ENCODE data around the gene VPS13D.

Gene VPS13D

GRCh38 chr1:12353981-12354380 is 124.2 kb downstream of the VPS13D start:
- Histone ChIP-seq H3K9ac (ENCODE audit: low read depth, low read length) (no peak overlapping the region), H3K36me3 (ENCODE audit: insufficient read depth, low read length) (peaks cover 9% of the 10 kb centered on the region), H3K4me1 (ENCODE audit: insufficient read depth, low read length) (peaks cover 9% of the 10 kb centered on the region), H3K9me3 (ENCODE audit: control insufficient read depth, insufficient read depth, low read length) (no peaks in the 10 kb centered on the region)

DNA sequence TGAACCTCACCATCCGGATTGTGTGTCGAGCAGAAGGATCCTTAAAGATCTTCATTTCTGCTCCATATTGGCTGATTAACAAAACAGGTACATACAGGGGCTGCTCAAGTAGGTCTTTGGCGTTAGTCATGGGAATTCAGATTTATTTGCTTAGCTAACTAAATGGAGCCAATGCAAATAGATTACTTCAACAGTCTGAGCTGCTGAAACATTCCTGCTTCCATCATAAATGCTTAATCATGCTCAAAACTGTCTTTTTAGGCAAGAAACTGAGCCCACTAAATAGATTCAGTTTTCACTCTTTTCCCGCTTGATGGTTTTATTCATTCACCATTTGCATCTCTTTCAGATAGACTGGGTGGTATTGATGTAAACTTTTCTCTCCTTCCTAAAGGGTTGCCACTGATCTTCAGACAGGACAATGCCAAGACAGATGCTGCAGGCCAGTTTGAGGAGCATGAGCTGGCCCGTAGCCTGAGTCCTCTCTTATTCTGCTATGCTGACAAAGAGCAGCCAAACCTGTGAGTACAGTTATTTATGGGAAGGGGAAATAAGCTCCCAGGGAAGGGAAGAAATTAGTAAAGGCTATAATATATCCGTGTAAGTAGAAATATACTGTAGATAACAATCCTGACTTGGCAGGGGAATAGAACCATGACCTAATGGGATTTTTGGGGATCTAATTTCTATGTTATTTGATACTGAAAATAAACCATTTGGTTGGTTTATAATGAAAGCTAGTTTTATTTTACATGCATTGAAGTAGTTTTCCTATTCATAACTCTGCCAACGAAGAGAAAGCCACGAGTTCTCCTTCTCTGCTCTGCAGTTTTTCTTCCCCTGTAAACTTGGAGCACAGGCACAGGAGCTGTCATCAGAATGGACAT is 126.4 kb downstream of the VPS13D start:
- Histone ChIP-seq H3K4me1 (ENCODE audit: insufficient read depth, low read length) (peaks cover 11% of the 10 kb centered on the region), H3K9me3 (ENCODE audit: control insufficient read depth, insufficient read depth, low read length) (no peaks in the 10 kb centered on the region), H3K9ac (ENCODE audit: low read depth, low read length) (no peak overlapping the region), H3K36me3 (ENCODE audit: insufficient read depth, low read length) (peaks cover 5% of the 10 kb centered on the region)

- Histone ChIP-seq H3K4me1 (ENCODE audit: insufficient read depth, low read length) (peaks cover 11% of the 10 kb centered on the region), H3K9ac (ENCODE audit: low read depth, low read length) (no peak overlapping the region), H3K36me3 (ENCODE audit: insufficient read depth, low read length) (peaks cover 10% of the 10 kb centered on the region), H3K9me3 (ENCODE audit: control insufficient read depth, insufficient read depth, low read length) (no peaks in the 10 kb centered on the region)
Observed at GRCh38 chr1:12358499-12358898, 128.7 kb downstream of the VPS13D start.

DNA sequence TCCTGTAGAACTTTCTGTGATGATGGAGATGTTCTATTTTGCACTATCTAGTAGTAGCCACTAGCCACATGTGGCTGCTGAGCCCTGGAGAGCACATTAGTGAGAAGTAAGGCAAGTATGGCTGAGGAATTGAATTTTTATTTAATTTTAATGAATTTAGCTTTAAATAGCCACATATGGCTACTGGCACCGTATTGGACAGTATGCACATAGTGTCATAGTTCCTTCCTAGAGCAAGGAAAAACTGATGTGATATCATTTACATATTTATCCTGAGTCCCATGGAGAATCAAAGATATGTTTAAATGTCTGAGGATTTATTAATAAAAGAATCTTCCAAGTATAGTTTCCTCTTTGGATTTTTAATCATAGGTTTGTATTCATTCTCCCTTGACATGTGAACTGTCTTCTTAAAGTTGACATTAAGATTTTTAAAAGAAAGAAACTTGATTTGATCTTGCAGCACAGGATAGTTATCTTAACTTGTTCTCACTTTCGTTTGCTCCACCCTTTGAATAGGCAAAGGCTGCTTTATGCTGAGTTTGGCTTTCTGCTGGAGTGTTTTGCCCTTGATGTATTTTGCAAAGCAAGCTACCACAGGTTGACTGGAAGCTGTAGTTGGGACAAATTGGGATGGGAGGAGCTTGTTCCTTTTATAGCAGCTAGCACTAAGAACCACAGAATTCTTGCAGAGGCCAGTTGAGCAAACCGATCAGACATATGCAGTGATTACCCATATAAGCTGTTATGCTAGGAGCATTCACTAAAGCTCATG is 129.7 kb downstream of the VPS13D start:
- peaks cover 10% of the 10 kb centered on the region for H3K36me3 ChIP-seq (ENCODE audit: insufficient read depth, low read length)
- peaks cover 11% of the 10 kb centered on the region for H3K4me1 ChIP-seq (ENCODE audit: insufficient read depth, low read length)
- H3K9ac ChIP-seq (ENCODE audit: low read depth, low read length) = no peak overlapping the region
- H3K9me3 ChIP-seq (ENCODE audit: control insufficient read depth, insufficient read depth, low read length) = no peaks in the 10 kb centered on the region

- Histone ChIP-seq H3K4me1 (ENCODE audit: insufficient read depth, low read length) (no peaks in the 10 kb centered on the region), H3K36me3 (ENCODE audit: insufficient read depth, low read length) (no peaks in the 10 kb centered on the region), H3K9me3 (ENCODE audit: control insufficient read depth, insufficient read depth, low read length) (no peaks in the 10 kb centered on the region), H3K9ac (ENCODE audit: low read depth, low read length) (no peak overlapping the region)
Observed at GRCh38 chr1:12368646-12369045, 138.8 kb downstream of the VPS13D start.

DNA sequence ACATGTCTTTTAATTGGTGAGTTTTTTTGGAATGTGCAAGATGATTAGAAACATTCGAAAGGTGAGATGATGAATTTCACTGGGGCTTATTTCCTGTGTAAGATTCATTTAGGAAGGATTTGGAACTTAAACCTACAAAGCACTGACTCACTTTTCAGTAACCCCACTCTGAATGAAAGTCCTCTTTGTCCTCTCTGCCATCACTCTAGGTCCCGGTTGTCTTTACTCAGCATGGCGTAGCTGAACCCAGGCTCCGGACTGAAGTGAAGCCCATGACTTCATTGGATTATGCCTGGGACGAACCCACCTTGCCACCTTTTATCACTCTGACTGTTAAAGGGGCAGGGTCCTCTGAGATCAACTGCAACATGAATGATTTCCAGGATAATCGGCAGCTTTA is 139.4 kb downstream of the VPS13D start:
- Histone ChIP-seq H3K9ac (ENCODE audit: low read depth, low read length) (no peak overlapping the region), H3K36me3 (ENCODE audit: insufficient read depth, low read length) (no peaks in the 10 kb centered on the region), H3K9me3 (ENCODE audit: control insufficient read depth, insufficient read depth, low read length) (no peaks in the 10 kb centered on the region), H3K4me1 (ENCODE audit: insufficient read depth, low read length) (no peaks in the 10 kb centered on the region)

DNA sequence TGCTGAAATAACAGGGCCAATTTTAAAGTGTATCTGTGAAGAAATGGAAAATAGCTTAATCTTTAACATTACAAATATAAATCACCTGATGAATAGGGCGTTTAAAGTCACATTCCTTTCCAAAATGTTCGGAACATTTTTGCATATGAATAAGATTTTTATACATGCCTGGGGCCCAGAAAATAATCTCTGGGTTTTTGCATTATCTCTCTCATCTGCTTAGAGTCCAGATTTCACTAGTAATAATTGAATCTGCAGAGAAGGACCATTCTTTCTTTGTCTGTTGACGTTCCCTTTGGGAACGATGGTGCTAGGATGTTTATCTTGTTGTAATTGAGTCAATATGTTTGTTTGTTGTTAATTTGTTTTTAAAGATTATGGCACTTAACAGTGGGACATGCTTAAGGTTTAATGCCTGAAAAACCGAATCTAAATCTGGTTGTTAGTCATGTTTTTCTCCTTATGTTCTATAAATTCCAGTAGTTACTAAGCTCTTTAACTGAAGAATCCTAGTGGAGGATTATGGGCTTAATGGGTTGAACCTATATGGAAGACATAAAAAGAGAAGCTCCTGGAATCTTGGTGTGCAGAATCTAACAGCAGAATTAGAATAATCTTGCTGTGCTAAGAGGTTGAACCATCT is 140.6 kb downstream of the VPS13D start:
- Histone ChIP-seq H3K9me3 (ENCODE audit: control insufficient read depth, insufficient read depth, low read length) (no peaks in the 10 kb centered on the region), H3K4me1 (ENCODE audit: insufficient read depth, low read length) (no peaks in the 10 kb centered on the region), H3K36me3 (ENCODE audit: insufficient read depth, low read length) (no peaks in the 10 kb centered on the region), H3K9ac (ENCODE audit: low read depth, low read length) (no peak overlapping the region)

DNA sequence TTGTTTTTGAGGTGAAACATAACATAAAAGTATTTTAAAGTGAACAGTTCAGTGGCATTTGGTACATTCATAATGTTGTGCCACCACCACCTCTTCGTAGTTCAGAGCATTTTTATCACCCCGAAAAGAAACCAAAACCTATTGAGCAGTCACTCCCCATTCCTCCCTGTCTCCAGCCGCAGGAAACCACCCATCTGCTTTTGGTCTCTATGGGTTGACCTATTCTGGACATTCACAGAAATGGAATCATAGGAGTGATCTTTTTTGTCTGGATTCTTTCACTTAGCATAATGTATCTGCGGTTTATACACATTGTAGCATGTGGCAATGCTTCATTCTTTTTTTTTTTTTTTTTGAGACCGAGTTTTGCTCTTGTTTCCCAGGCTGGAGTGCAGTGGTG is 141.2 kb downstream of the VPS13D start:
- no peak overlapping the region for H3K9ac ChIP-seq (ENCODE audit: low read depth, low read length)
- H3K9me3 ChIP-seq (ENCODE audit: control insufficient read depth, insufficient read depth, low read length) = no peaks in the 10 kb centered on the region
- H3K36me3 ChIP-seq (ENCODE audit: insufficient read depth, low read length) = no peaks in the 10 kb centered on the region

DNA sequence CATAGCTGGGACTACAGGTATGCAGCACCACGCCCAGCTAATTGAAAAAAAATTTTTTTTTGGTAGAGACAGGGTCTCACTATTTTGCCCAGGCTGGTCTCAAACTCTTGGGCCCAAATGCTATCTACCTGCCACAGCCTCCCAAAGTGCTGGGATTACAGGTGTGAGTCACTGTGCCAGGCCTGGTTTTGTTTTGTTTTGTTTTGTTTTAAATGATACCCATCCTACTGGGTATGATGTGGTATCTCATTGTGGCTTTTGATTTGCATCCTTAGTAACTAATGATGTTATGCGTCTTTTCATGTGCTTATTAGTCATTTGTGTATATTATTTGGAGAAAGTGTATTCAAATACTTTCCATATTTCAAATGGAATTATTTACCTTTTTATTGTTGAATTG is 142.3 kb downstream of the VPS13D start:
- H3K9ac ChIP-seq (ENCODE audit: low read depth, low read length) = no peak overlapping the region
- H3K4me1 ChIP-seq (ENCODE audit: insufficient read depth, low read length) = no peaks in the 10 kb centered on the region
- no peaks in the 10 kb centered on the region for H3K36me3 ChIP-seq (ENCODE audit: insufficient read depth, low read length)
- no peaks in the 10 kb centered on the region for H3K9me3 ChIP-seq (ENCODE audit: control insufficient read depth, insufficient read depth, low read length)

More for the DNA sequence above, 141.2 kb downstream of the VPS13D start:
- no peaks in the 10 kb centered on the region for H3K4me1 ChIP-seq (ENCODE audit: insufficient read depth, low read length)

DNA sequence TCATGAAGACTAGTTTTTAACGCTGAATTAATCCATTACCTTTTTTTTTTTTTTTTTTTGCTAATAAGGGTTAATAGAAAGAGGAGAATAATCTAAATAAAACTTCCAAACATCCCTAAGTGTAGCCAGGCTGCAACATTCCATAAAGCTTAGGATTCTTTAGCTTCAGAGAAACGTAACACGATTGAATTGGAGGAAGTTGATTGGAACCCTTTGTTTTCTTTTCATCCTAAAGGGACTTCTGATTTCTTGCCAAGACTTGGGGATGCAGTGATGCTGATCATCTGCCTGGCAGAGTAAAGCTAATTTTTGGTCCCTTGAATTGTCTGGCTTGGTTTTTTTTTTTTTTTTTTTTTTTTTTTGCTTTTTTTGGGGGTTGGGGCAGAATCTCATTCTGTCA is 142.9 kb downstream of the VPS13D start:
- H3K9me3 ChIP-seq (ENCODE audit: control insufficient read depth, insufficient read depth, low read length) = no peaks in the 10 kb centered on the region
- no peaks in the 10 kb centered on the region for H3K36me3 ChIP-seq (ENCODE audit: insufficient read depth, low read length)
- H3K9ac ChIP-seq (ENCODE audit: low read depth, low read length) = no peak overlapping the region
- no peaks in the 10 kb centered on the region for H3K4me1 ChIP-seq (ENCODE audit: insufficient read depth, low read length)

GRCh38 chr1:12375133-12375829 is 145.5 kb downstream of the VPS13D start:
- H3K9me3 ChIP-seq (ENCODE audit: control insufficient read depth, insufficient read depth, low read length) = no peaks in the 10 kb centered on the region
- no peaks in the 10 kb centered on the region for H3K36me3 ChIP-seq (ENCODE audit: insufficient read depth, low read length)
- H3K4me1 ChIP-seq (ENCODE audit: insufficient read depth, low read length) = no peaks in the 10 kb centered on the region
- no peak overlapping the region for H3K9ac ChIP-seq (ENCODE audit: low read depth, low read length)

GRCh38 chr1:12376236-12377045 is 146.6 kb downstream of the VPS13D start:
- Histone ChIP-seq H3K9me3 (ENCODE audit: control insufficient read depth, insufficient read depth, low read length) (no peaks in the 10 kb centered on the region), H3K4me1 (ENCODE audit: insufficient read depth, low read length) (no peaks in the 10 kb centered on the region), H3K36me3 (ENCODE audit: insufficient read depth, low read length) (no peaks in the 10 kb centered on the region), H3K9ac (ENCODE audit: low read depth, low read length) (no peak overlapping the region)

DNA sequence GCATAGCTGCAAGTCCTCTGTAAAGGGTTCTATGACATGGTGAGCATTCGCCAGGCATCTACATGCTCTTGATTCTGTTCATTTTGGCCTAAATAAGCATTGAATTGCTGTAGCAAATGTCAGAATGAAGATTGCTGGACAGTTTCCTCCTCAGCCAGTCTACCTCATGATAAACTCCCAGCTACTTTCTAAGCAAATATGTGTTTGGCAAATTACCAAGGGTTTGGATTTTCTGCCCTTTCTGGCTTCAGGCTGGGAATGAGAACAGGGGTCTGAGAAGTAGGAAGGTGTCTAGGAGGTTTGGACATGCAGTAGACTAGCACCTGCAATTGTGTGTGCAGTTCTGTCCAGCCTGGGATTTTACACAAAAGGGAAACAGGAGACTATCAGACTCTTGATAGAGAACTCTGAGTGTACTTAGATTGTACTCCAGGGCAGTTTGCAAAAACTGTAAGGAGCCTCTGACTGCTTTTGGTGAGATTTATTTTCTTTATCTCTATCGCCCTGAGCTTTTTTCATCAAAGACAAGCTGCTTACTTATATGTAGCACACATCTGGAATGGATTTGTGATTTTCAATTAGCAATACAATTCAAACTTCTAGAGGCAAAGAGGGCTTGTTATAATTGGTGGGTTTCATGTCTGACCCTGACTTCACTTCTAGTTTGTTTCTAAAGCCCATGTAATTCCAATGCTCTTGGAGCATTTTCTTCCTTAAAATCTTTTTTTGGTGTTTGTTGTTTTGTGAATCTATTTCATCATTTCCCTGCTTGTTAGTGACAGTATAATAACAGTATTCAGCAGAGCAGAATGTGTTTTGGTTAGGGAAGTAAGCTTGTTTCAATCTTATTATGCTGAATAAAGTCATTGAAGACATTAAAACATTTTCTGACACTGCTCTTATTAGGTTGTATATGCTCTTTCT is 150.8 kb downstream of the VPS13D start:
- Histone ChIP-seq H3K36me3 (ENCODE audit: insufficient read depth, low read length) (0 out of 2 replicates have a peak, but pooled peaks cover 13% of the 10 kb centered on the region), H3K9me3 (ENCODE audit: control insufficient read depth, insufficient read depth, low read length) (no peaks in the 10 kb centered on the region), H3K9ac (ENCODE audit: low read depth, low read length) (no peak overlapping the region), H3K4me1 (ENCODE audit: insufficient read depth, low read length) (no peaks in the 10 kb centered on the region)
